H9 (cell line): ENCODE data around the gene SMC1B. TPM values are rescaled to one million over a fixed set of nuclear protein-coding genes. Genes with fewer than 3 reads are reported as not detected.

ENCODE experiments used
- DNase-seq: peaks from one replicate; pipeline ENCODE4 v3.0.0-alpha.2; 2017
- H2AFZ ChIP-seq: one replicate; pipeline ENCODE4 v1.6.1; 2013; ENCODE audit warnings: mild to moderate bottlenecking, low read length, control low read depth, moderate library complexity
- H2AK5ac ChIP-seq: 2 replicates; pipeline ENCODE4 v1.6.1; 2013; ENCODE audit warnings: low read length, control low read depth, mixed read lengths; ENCODE audit not compliant: insufficient read length
- H2BK120ac ChIP-seq: one replicate; pipeline ENCODE4 v1.6.1; 2013; ENCODE audit warnings: low read depth, mild to moderate bottlenecking, low read length, control low read depth, inconsistent platforms; ENCODE audit not compliant: poor library complexity, severe bottlenecking
- H2BK12ac ChIP-seq: 2 replicates; pipeline ENCODE4 v1.6.1; 2013; ENCODE audit warnings: low read length, control low read depth, mixed read lengths, low read depth; ENCODE audit not compliant: insufficient read length
- H2BK15ac ChIP-seq: 2 replicates; pipeline ENCODE4 v1.6.1; 2013; ENCODE audit warnings: low read depth, low read length, control low read depth
- H2BK20ac ChIP-seq: one replicate; pipeline ENCODE4 v1.6.1; 2013; ENCODE audit warnings: low read depth, mild to moderate bottlenecking, low read length, control low read depth, inconsistent platforms; ENCODE audit not compliant: poor library complexity, severe bottlenecking
- H2BK5ac ChIP-seq: 2 replicates; pipeline ENCODE4 v1.6.1; 2013; ENCODE audit warnings: low read length, control low read depth, mixed read lengths; ENCODE audit not compliant: insufficient read length
- H3K14ac ChIP-seq: 2 replicates; pipeline ENCODE4 v1.6.1; 2013; ENCODE audit warnings: low read length, control low read depth; ENCODE audit not compliant: insufficient read depth
- H3K18ac ChIP-seq: 2 replicates; pipeline ENCODE4 v1.6.1; 2013; ENCODE audit warnings: low read depth, mild to moderate bottlenecking, mixed read lengths, low read length, control low read depth; ENCODE audit not compliant: insufficient read length
- H3K23ac ChIP-seq: 2 replicates; pipeline ENCODE4 v1.6.1; 2013; ENCODE audit warnings: low read length, control low read depth, mixed read lengths, low read depth; ENCODE audit not compliant: insufficient read length
- H3K23me2 ChIP-seq: 2 replicates; pipeline ENCODE4 v1.6.1; 2013; ENCODE audit warnings: low read depth, mild to moderate bottlenecking, mixed read lengths, low read length, control low read depth; ENCODE audit not compliant: insufficient read length, poor library complexity, severe bottlenecking
- H3K27ac ChIP-seq: 2 replicates; pipeline ENCODE4 v1.5.1; 2013; ENCODE audit warnings: low read length, control low read depth, mixed read lengths, low read depth; ENCODE audit not compliant: insufficient read length
- H3K27me3 ChIP-seq: 2 replicates; pipeline ENCODE4 v1.6.1; 2013; ENCODE audit warnings: low read length, control low read depth, inconsistent platforms; ENCODE audit not compliant: insufficient read depth
- H3K4ac ChIP-seq: 2 replicates; pipeline ENCODE4 v1.6.1; 2013; ENCODE audit warnings: low read depth, mild to moderate bottlenecking, control low read depth, inconsistent platforms, low read length, moderate library complexity
- H3K4me1 ChIP-seq: 2 replicates; pipeline ENCODE4 v1.6.1; 2013; ENCODE audit warnings: low read length, control low read depth, inconsistent platforms; ENCODE audit not compliant: insufficient read depth
- H3K4me2 ChIP-seq: 2 replicates; pipeline ENCODE4 v1.6.1; 2013; ENCODE audit warnings: low read length, control low read depth, mixed read lengths; ENCODE audit not compliant: insufficient read length, insufficient read depth
- H3K56ac ChIP-seq: 2 replicates; pipeline ENCODE4 v1.6.1; 2013; ENCODE audit warnings: low read depth, mild to moderate bottlenecking, mixed read lengths, low read length, control low read depth; ENCODE audit not compliant: insufficient read length
- H3K79me1 ChIP-seq: 2 replicates; pipeline ENCODE4 v1.6.1; 2013; ENCODE audit warnings: low read depth, mild to moderate bottlenecking, moderate library complexity, low read length, control low read depth, inconsistent platforms; ENCODE audit not compliant: insufficient read depth, poor library complexity, severe bottlenecking
- H3K79me2 ChIP-seq: 2 replicates; pipeline ENCODE4 v1.6.1; 2013; ENCODE audit warnings: low read length, control low read depth, inconsistent platforms; ENCODE audit not compliant: insufficient read depth
- H3K9ac ChIP-seq: 2 replicates; pipeline ENCODE4 v1.6.1; 2013; ENCODE audit warnings: low read length, control low read depth, mixed read lengths; ENCODE audit not compliant: insufficient read length; ENCODE audit errors: extremely low read depth
- H3K9me3 ChIP-seq: one replicate; pipeline ENCODE4 v1.6.1; 2013; ENCODE audit warnings: low read depth, low read length, inconsistent platforms; ENCODE audit not compliant: control insufficient read depth
- H3T11ph ChIP-seq: one replicate; pipeline ENCODE4 v1.6.1; 2013; ENCODE audit warnings: mild to moderate bottlenecking, low read length, control low read depth, inconsistent platforms
- H4K20me1 ChIP-seq: one replicate; pipeline ENCODE4 v1.6.1; 2013; ENCODE audit not compliant: control insufficient read depth, insufficient read length, insufficient read depth
- H4K5ac ChIP-seq: 2 replicates; pipeline ENCODE4 v1.6.1; 2013; ENCODE audit warnings: low read depth, mild to moderate bottlenecking, mixed read lengths, low read length, control low read depth; ENCODE audit not compliant: insufficient read length
- H4K8ac ChIP-seq: replicated peaks from 2 replicates; pipeline ENCODE4 v1.6.1; 2013; ENCODE audit warnings: low read length, control low read depth, mixed read lengths, low read depth; ENCODE audit not compliant: insufficient read length
- H4K91ac ChIP-seq: 2 replicates; pipeline ENCODE4 v1.6.1; 2013; ENCODE audit warnings: low read depth, mild to moderate bottlenecking, moderate library complexity, mixed read lengths, low read length, control low read depth; ENCODE audit not compliant: insufficient read length
- H3K27ac Mint-ChIP-seq, 3 experiments: 2 replicates in 2 of 3; 3 replicates in 1 of 3; pipeline ENCODE4 v1.8.0; 2020 to 2021; ENCODE audit warnings: mixed read lengths in 3 of 3, mild to moderate bottlenecking in 1 of 3, moderate library complexity in 1 of 3
- H3K27me3 Mint-ChIP-seq: 2 replicates; pipeline ENCODE4 v1.8.0; 2021; ENCODE audit warnings: low read depth, mild to moderate bottlenecking, moderate library complexity, mixed read lengths
- H3K36me3 Mint-ChIP-seq, 3 experiments: 2 replicates in 2 of 3; 3 replicates in 1 of 3; pipeline ENCODE4 v1.8.0; 2020 to 2021; ENCODE audit warnings: low read depth in 3 of 3, mixed read lengths in 3 of 3; ENCODE audit not compliant: insufficient read depth in 1 of 3
- H3K4me1 Mint-ChIP-seq, 2 experiments: 2 replicates each; pipeline ENCODE4 v1.8.0; 2020; ENCODE audit warnings: mixed read lengths in 2 of 2
- H3K4me3 Mint-ChIP-seq, 2 experiments: 2 replicates in 1 of 2; 3 replicates in 1 of 2; pipeline ENCODE4 v1.8.0; 2020 to 2021; ENCODE audit warnings: mild to moderate bottlenecking in 2 of 2, mixed read lengths in 2 of 2, moderate library complexity in 1 of 2
- H3K9me3 Mint-ChIP-seq, 2 experiments: 2 replicates in 1 of 2; 3 replicates in 1 of 2; pipeline ENCODE4 v1.8.0; 2020; ENCODE audit warnings: mild to moderate bottlenecking in 2 of 2, mixed read lengths in 2 of 2, moderate library complexity in 1 of 2
- WGBS: extraction: QIAGEN DNeasy Blood & Tissue Kit; methylation state at CpG from one replicate; pipeline ENCODE4 v1.1.7; 2013; ENCODE audit warnings: missing lambda C conversion rate, low lambda C conversion rate, mixed read lengths; ENCODE audit not compliant: insufficient read length; ENCODE audit errors: extremely low coverage; 5-methylcytosine and 5-hydroxymethylcytosine counted together
- total RNA-seq: library from RNA; stranded (reverse); gene quantifications from 2 replicates; pipeline ENCODE4 v1.2.1, GENCODE V29; 2021
- TF ChIP-seq, protein P1 (sequence below): fragments of 200-600 bp; sonication (generic); conservative IDR thresholded peaks from 3 replicates; pipeline ENCODE4 v1.8.0; 2021; ENCODE audit warnings: antibody characterized with exemption, mild to moderate bottlenecking

Gene SMC1B
- total RNA-seq, 1 experiment from 2014 or later = not detected

DNA sequence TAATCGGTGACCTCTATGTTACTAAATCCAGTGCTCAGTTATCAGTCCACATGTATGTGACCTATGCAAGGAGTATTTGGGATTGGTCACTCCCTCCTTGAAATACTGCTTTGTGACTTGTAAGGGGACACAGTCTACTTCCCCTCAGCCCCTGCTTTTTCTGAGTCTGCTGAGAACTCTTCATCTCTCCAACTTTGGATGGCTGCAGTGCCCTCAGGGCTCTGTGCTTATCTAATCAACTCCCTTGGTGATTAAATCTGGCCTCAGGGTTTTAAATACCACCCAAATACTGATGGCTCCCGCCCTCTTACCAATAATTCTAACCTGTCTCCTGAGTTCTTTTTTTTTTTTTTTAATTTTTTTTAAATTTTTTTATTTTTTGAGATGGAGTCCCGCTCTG is 63.5 kb downstream of the SMC1B start:
- Histone ChIP-seq H3K79me2 (no peaks in the 10 kb centered on the region), H3K27ac (no peak overlapping the region), H3K4ac (no peak overlapping the region), H4K8ac (no peak overlapping the region), H3K23me2 (no peaks in the 10 kb centered on the region), H3K4me1 (no peaks in the 10 kb centered on the region), H2BK5ac (no peak overlapping the region), H3K14ac (no peak overlapping the region), H3T11ph (no peak overlapping the region), H2BK120ac (no peak overlapping the region), H3K79me1 (no peaks in the 10 kb centered on the region), H4K91ac (no peak overlapping the region), H2AFZ (no peak overlapping the region), H3K56ac (no peak overlapping the region), H3K4me2 (no peak overlapping the region), H4K20me1 (no peaks in the 10 kb centered on the region), H3K27me3 (no peaks in the 10 kb centered on the region), H2BK20ac (no peak overlapping the region), H3K18ac (no peak overlapping the region), H2BK15ac (no peak overlapping the region), H3K9ac (no peak overlapping the region), H3K23ac (no peak overlapping the region), H4K5ac (no peak overlapping the region), H2AK5ac (no peak overlapping the region), H3K9me3 (no peaks in the 10 kb centered on the region), H2BK12ac (no peak overlapping the region)
- Mint-ChIP-seq H3K36me3 (no peaks in the 10 kb centered on the region), H3K4me1 (no peaks in the 10 kb centered on the region), H3K9me3 (no peaks in the 10 kb centered on the region), H3K27ac (no peak overlapping the region), H3K27me3 (no peaks in the 10 kb centered on the region), H3K4me3 (no peak overlapping the region)
- no peak for DNase-seq
- no CpG with 5 or more reads among the region's 3 CpGs for WGBS
- TF ChIP-seq, protein P1, sequence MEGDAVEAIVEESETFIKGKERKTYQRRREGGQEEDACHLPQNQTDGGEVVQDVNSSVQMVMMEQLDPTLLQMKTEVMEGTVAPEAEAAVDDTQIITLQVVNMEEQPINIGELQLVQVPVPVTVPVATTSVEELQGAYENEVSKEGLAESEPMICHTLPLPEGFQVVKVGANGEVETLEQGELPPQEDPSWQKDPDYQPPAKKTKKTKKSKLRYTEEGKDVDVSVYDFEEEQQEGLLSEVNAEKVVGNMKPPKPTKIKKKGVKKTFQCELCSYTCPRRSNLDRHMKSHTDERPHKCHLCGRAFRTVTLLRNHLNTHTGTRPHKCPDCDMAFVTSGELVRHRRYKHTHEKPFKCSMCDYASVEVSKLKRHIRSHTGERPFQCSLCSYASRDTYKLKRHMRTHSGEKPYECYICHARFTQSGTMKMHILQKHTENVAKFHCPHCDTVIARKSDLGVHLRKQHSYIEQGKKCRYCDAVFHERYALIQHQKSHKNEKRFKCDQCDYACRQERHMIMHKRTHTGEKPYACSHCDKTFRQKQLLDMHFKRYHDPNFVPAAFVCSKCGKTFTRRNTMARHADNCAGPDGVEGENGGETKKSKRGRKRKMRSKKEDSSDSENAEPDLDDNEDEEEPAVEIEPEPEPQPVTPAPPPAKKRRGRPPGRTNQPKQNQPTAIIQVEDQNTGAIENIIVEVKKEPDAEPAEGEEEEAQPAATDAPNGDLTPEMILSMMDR = no peak
